Ishikawa (cell line): ENCODE results near the gene IFIT5.

Source experiments
- CEBPB ChIP-seq: IDR thresholded peaks from 2 replicates; pipeline ENCODE4 v1.6.1; 2012
- CREB1 ChIP-seq: IDR thresholded peaks from 2 replicates; pipeline ENCODE4 v1.6.1; 2012; ENCODE audit warnings: low read depth
- EGR1 ChIP-seq: IDR thresholded peaks from 2 replicates; pipeline ENCODE4 v1.6.1; 2012
- EP300 ChIP-seq: IDR thresholded peaks from 2 replicates; pipeline ENCODE4 v1.6.1; 2012; ENCODE audit warnings: borderline replicate concordance
- FOXM1 ChIP-seq: IDR thresholded peaks from 2 replicates; pipeline ENCODE4 v1.6.1; 2012; ENCODE audit warnings: low read depth, borderline replicate concordance
- MAX ChIP-seq: IDR thresholded peaks from 2 replicates; pipeline ENCODE4 v1.6.1; 2012
- NFIC ChIP-seq: IDR thresholded peaks from 2 replicates; pipeline ENCODE4 v1.6.1; 2012
- RAD21 ChIP-seq: IDR thresholded peaks from 2 replicates; pipeline ENCODE4 v1.6.1; 2012; ENCODE audit warnings: low read depth
- REST ChIP-seq: IDR thresholded peaks from 2 replicates; pipeline ENCODE4 v1.6.1; 2012; ENCODE audit warnings: low read depth, mild to moderate bottlenecking
- TAF1 ChIP-seq: IDR thresholded peaks from 2 replicates; pipeline ENCODE4 v1.6.1; 2012; ENCODE audit warnings: low read depth, mild to moderate bottlenecking
- TCF12 ChIP-seq: IDR thresholded peaks from 2 replicates; pipeline ENCODE4 v1.6.1; 2012; ENCODE audit warnings: low read depth
- TEAD4 ChIP-seq: IDR thresholded peaks from 2 replicates; pipeline ENCODE4 v1.6.1; 2012
- USF1 ChIP-seq: IDR thresholded peaks from 2 replicates; pipeline ENCODE4 v1.6.1; 2012
- YY1 ChIP-seq: IDR thresholded peaks from 2 replicates; pipeline ENCODE4 v1.6.1; 2012; ENCODE audit warnings: low read depth
- ZBTB7A ChIP-seq: IDR thresholded peaks from 2 replicates; pipeline ENCODE4 v1.6.1; 2012; ENCODE audit warnings: low read depth

IFIT5 gene

GRCh38 chr10:89438525-89438924 is 24.2 kb downstream of the IFIT5 start:
- no peak for TF ChIP-seq EGR1
- TF ChIP-seq MAX, result no peak
- TF ChIP-seq RAD21, result no peak

- TF ChIP-seq MAX (no peak), CEBPB (no peak), YY1 (no peak), REST (no peak), FOXM1 (no peak), TCF12 (no peak), CREB1 (no peak), NFIC (peak; percentile 64), RAD21 (no peak), TAF1 (no peak), TEAD4 (no peak), ZBTB7A (no peak), EP300 (no peak), EGR1 (0 out of 2 replicates have a peak, but pooled peaks have one; percentile 1)
Observed at GRCh38 chr10:89440226-89441009, 26.1 kb downstream of the IFIT5 start.

- no peak for TF ChIP-seq TAF1
- TF ChIP-seq YY1, result no peak
- no peak for TF ChIP-seq USF1
- no peak for TF ChIP-seq EGR1
- TF ChIP-seq CREB1, result no peak
- no peak for TF ChIP-seq RAD21
- TF ChIP-seq MAX, result no peak
- no peak for TF ChIP-seq ZBTB7A
- no peak for TF ChIP-seq EP300
- no peak for TF ChIP-seq CEBPB
- no peak for TF ChIP-seq TEAD4
- TF ChIP-seq FOXM1, result no peak
- no peak for TF ChIP-seq REST
- no peak for TF ChIP-seq NFIC
- no peak for TF ChIP-seq TCF12
Observed at GRCh38 chr10:89442289-89442688, 27.9 kb downstream of the IFIT5 start.

GRCh38 chr10:89450901-89451300 is 36.5 kb downstream of the IFIT5 start:
- TF ChIP-seq FOXM1, result no peak
- TF ChIP-seq ZBTB7A, result no peak
- no peak for TF ChIP-seq REST

GRCh38 chr10:89452193-89452592 is 37.8 kb downstream of the IFIT5 start:
- TF ChIP-seq FOXM1 (no peak), USF1 (no peak), MAX (no peak), CREB1 (no peak), EP300 (no peak), NFIC (no peak), TEAD4 (no peak), REST (no peak), TAF1 (no peak), TCF12 (no peak), CEBPB (no peak), YY1 (no peak), RAD21 (no peak), ZBTB7A (no peak), EGR1 (no peak)
